Measurements from ENCODE around the gene TRPM3.

TRPM3 gene

GRCh38 chr9:70880535-70880934 is 240.9 kb downstream of the TRPM3 start:
- DNase-seq: no peak

- DNase-seq: peak; percentile 71
Measured at GRCh38 chr9:70878576-70878975, 242.8 kb downstream of the TRPM3 start.

DNA sequence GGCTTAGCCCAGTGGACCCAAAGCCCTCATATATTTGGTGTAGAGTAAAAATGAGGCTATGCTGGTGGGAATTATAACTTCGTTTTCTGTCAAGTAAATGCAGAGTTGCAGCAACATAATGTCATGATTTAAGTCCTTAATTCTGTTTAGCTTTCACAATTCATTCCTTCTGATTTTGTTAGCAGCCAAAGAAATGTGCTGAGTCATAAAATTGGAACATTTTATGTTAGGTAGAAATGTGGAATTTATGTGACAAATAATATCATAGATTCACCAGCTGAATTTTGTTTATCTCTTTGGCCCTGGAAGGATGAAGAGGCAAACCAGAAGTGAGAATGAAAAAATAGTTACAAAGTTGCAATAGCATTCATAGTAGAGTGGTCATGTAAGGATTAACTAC is 247.0 kb downstream of the TRPM3 start:
- DNase-seq: no peak

- no peak for DNase-seq
Measured at GRCh38 chr9:70873506-70873905, 247.9 kb downstream of the TRPM3 start.

- DNase-seq: no peak
Measured at GRCh38 chr9:70868661-70869652, 252.5 kb downstream of the TRPM3 start.

- no peak for DNase-seq
Measured at GRCh38 chr9:70868041-70868440, 253.4 kb downstream of the TRPM3 start.

- peak; percentile 23 for DNase-seq
Measured at GRCh38 chr9:70865471-70865870, 255.9 kb downstream of the TRPM3 start.

DNA sequence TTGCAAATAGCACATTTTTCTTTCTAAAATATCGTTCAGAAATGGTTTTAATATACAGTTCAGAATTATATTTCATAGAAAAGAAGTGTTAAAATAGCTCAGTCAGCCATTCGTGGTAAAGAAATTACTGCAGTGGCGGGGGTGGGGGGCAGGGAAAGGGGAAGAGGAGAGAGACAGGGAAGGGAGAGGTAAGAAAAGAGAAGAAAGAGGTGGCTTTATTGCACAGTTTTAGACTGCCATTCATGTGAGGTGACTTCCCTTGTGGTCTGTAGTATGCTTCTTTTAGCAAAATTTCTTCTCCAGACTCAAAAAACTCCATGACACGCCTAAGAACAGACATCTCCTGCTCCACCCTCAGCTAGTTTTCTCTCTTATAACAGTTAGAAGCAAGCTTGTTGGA is 259.6 kb downstream of the TRPM3 start:
- DNase-seq: no peak

- DNase-seq: no peak
Measured at GRCh38 chr9:70861376-70861775, 260.0 kb downstream of the TRPM3 start.

DNA sequence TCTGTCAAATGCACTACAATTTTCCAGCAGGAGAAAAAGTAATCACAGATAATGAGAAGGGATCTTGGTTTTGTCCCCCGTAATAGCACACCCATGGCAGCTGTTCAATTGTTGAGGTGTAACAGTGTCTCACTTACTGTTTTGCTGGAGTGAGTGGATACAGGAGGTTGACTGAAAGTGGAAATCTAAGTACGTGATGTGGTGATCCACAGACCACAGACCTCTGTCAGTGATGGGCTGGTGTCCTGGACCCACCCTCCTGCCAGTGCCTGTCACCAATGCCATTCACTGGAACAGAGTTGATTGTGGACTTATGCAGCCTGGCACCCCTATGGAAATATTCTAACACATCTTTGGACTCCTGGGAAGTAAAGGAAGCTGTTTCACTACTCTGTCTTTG is 261.7 kb downstream of the TRPM3 start:
- no peak for DNase-seq

GRCh38 chr9:70856411-70856810 is 265.0 kb downstream of the TRPM3 start:
- no peak for DNase-seq

- no peak for DNase-seq
Measured at GRCh38 chr9:70852711-70853240, 268.6 kb downstream of the TRPM3 start.

- no peak for DNase-seq
Measured at GRCh38 chr9:70840266-70840665, 281.2 kb downstream of the TRPM3 start.

DNA sequence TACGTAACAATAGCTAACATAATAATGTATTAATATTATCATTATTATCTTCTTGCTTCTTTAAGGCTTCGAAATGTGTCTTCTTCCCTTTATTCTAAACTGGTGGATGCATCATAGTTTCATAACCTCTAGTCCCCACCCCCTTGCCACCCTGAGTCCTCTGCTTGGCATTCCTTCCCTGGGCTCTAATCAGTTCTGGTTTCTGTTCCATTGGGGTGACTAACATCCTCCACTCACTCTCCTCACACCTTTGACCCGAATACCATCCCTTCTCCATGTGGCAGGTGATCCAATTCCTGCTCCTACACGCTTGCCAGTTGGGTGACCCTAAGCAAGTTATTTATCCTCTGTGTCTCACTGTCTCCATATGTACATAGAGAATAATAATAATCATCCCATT is 286.1 kb downstream of the TRPM3 start:
- DNase-seq: no peak

DNA sequence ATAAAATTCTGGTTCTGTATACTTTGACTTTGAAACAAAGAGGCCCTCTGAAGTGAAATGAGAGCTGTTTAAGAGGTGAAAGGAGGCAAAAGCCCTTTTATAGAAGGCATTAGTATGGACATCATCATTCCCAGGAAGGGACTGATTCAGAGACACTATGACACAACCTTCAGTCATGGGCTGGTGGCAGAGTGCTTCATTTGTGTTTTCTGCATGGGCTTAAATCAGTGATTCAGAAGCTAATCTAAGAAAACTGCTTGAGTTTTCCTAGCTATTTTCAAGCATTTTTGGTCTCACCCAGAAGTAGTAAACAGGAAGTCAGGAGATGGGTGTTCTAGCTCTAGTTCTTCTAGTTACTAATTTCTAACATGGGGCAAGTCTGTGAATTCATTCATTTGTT is 288.9 kb downstream of the TRPM3 start:
- no peak for DNase-seq

GRCh38 chr9:70830618-70831017 is 290.8 kb downstream of the TRPM3 start:
- DNase-seq: no peak

DNA sequence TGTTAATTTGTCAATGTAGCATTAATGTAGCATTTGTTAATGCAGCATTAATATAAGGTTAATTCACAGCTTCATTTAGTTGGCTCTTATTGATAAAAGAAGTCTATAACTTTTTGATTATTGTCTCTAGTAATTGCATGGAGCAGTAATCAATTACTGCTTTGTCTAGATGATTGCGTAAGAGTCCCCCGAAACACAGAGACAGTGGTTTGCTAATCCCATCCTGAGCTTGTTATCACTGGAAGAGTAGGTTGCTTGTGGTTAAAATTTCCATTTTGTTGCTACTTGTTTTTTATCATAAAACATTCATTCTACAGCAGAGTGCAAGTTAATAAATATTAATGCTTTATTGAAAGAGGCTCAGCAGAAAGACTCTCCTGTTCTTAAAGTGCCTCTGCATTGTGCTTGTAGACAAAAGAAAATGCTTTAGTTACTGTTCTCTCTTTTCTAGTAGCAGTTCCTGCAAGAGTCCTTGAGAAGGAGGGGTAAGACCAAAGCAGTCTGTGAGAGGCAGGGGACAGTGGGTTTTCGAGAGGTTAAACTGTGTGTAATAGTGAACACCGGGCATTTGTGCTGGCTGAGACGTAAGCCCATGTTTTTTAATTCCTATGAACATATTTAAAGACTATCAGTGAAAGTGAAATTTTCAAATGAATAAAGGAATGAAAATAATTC is 291.7 kb downstream of the TRPM3 start:
- DNase-seq: peak; percentile 11

DNA sequence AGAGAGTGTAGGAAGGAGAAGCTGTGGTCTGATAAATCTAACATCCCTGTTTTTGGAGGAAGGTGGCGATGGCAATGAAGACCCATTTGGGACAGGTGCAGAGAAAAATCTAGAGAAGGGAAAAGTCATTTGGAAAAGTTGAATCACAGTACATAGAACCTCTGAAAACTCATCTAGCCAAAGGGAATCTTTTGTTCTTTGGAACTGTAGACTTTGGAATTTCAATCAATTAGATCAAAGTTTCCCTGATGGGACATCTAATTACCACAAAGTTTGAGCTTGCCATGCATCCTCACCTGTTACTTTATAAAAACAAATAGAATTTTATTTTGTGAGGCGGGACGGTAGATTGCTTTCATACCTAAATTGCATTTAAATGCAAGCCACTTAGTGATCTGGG is 294.9 kb downstream of the TRPM3 start:
- no peak for DNase-seq

- DNase-seq: no peak
Measured at GRCh38 chr9:70823284-70823683, 298.1 kb downstream of the TRPM3 start.

GRCh38 chr9:70817311-70817710 is 304.1 kb downstream of the TRPM3 start:
- no peak for DNase-seq

DNA sequence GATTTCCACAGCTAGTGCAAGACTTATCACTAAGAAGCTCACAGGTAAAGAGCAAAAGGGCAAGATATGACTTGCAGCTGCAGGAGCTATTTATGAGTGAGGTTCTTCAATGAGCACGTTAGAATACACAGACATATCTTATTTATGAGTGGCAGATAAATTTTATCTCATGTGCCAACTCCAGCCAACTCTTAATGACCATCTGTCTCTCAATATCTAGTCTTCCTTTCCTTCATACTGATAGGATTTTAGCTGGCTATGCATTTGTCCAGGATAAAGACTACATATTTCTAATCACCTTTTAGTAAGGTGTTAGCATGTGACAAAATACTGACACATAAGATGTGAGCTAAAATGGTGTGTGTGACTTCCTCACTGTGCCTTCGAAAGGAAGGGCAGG is 304.5 kb downstream of the TRPM3 start:
- DNase-seq: no peak

DNA sequence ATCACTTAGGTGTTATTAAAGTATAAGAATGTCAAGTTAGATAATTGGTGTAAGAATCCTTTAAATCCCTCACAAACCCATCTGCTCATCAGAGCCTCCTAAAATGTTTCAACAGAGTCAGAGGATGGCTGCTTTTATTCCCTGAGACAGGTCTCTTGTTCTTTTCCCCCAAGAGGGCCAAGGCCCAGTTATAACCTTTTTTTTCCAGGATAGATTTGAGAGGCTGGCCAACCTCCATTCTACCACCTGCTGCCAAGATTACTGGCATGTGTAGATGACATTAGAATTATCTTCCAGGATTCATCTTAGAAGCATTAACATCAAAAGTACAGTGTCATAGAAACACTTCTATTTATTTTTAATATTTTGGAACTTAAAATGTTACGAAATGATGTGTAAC is 305.1 kb downstream of the TRPM3 start:
- no peak for DNase-seq

GRCh38 chr9:70814597-70814996 is 306.8 kb downstream of the TRPM3 start:
- DNase-seq: no peak

- no peak for DNase-seq
Measured at GRCh38 chr9:70813141-70813540, 308.3 kb downstream of the TRPM3 start.

Data from hematopoietic multipotent progenitor cell treated with erythropoietin and hydrocortisone succinate and interleukin-3 and kit ligand, for 4 days (in vitro differentiated cells).